ENCODE measurements around the gene CCDC148. TPM values are rescaled to one million over a fixed set of nuclear protein-coding genes. Genes with fewer than 3 reads are reported as not detected.
"Not testable (repeated sequence)": the region's sequence is repeated elsewhere in the genome, so short reads cannot be mapped to it uniquely, and the experiment has no call there.

CCDC148 gene
- total and polyA plus RNA-seq, 2 donors (not counting 3 experiments of a cell fraction or from before 2014, with no cell fraction given) = 0.04 to 0.69 TPM

DNA sequence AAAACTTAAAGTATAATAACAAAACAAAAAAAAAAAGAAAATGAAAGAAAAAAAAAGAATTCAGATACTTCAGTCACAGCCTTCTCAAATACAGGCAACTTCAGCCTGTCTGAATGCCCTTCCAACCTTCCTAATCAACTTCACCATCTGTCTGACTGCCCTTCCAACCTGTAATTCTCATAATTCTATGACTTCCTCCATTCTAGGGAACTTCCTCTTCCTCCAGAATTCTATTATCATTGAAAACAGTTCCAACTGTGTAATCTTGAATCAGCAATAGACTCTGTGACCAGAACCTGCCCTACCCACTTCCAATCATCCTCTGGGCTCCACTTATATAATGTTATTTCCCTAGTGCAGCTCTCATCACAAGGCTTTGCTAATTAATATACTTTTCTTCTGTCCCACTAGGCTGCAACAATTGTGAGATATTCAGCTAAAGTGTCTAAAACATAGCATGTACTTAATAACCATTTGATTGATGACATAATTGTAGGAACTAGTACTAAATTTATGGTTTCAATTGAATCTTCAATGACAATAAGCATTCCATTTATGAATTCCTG lies 227.5 kb downstream of the CCDC148 start:
- no peak overlapping the region for H3K4me2 ChIP-seq (ENCODE audit: insufficient read depth, low read length)
- no peak for FAIRE-seq
- dilution Hi-C loops (cut with MboI; ENCODE audit: extremely low pct_ligation_motif_present, low sequenced_read_pairs) = no loop called here
- TF ChIP-seq MYC (IDR thresholded peaks at IDR 0.05; ENCODE audit: low read depth, low read length) (no peak), GATA2 (IDR thresholded peaks at IDR 0.05; ENCODE audit: insufficient read depth, insufficient read length, low read depth, low read length) (no peak), EZH2 (IDR thresholded peaks at IDR 0.05; ENCODE audit: borderline replicate concordance, low read depth, low read length, severe bottlenecking) (no peak), FOS (IDR thresholded peaks at IDR 0.05; ENCODE audit: borderline replicate concordance, insufficient read depth, low read length) (no peak), POLR2AphosphoS5 (IDR thresholded peaks at IDR 0.05; ENCODE audit: insufficient read depth, low read depth, low read length) (no peak)
- TF ChIP-seq, protein P1, sequence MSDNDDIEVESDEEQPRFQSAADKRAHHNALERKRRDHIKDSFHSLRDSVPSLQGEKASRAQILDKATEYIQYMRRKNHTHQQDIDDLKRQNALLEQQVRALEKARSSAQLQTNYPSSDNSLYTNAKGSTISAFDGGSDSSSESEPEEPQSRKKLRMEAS (IDR thresholded peaks at IDR 0.05; ENCODE audit: insufficient read depth, insufficient read length) = no peak
- TF ChIP-seq, protein P2, sequence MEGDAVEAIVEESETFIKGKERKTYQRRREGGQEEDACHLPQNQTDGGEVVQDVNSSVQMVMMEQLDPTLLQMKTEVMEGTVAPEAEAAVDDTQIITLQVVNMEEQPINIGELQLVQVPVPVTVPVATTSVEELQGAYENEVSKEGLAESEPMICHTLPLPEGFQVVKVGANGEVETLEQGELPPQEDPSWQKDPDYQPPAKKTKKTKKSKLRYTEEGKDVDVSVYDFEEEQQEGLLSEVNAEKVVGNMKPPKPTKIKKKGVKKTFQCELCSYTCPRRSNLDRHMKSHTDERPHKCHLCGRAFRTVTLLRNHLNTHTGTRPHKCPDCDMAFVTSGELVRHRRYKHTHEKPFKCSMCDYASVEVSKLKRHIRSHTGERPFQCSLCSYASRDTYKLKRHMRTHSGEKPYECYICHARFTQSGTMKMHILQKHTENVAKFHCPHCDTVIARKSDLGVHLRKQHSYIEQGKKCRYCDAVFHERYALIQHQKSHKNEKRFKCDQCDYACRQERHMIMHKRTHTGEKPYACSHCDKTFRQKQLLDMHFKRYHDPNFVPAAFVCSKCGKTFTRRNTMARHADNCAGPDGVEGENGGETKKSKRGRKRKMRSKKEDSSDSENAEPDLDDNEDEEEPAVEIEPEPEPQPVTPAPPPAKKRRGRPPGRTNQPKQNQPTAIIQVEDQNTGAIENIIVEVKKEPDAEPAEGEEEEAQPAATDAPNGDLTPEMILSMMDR (IDR thresholded peaks at IDR 0.05; ENCODE audit: extremely low read depth in 1 of 2, insufficient read depth in 1 of 2, low read depth in 1 of 2, low read length in 2 of 2) = no peak
- H3K4me1 ChIP-seq (ENCODE audit: control insufficient read depth, extremely low read depth, insufficient read depth, low read length) = peaks cover 2% of the 10 kb centered on the region
- H2AFZ ChIP-seq (ENCODE audit: low read depth, low read length) = no peak overlapping the region
- BruUV-seq (replicated peaks) = no TSS peak
- H3K9ac ChIP-seq (replicated peaks; ENCODE audit: extremely low read depth, insufficient read depth, low read length) = no peak overlapping the region
- H3K27ac ChIP-seq (ENCODE audit: insufficient read depth, low read depth, low read length) = no peak overlapping the region
- no peaks in the 10 kb centered on the region for H3K79me2 ChIP-seq (ENCODE audit: control insufficient read depth, insufficient read depth, low read length)
- no peaks in the 10 kb centered on the region for H4K20me1 ChIP-seq (replicated peaks; ENCODE audit: control insufficient read depth, extremely low read depth, insufficient read depth, low read length)
- no peaks in the 10 kb centered on the region for H3K9me3 ChIP-seq (replicated peaks; ENCODE audit: control insufficient read depth, insufficient read depth, low read length)
- H3K27me3 ChIP-seq (ENCODE audit: control insufficient read depth in 2 of 2, insufficient read depth in 2 of 2, low read length in 2 of 2) = peaks cover 21 to 38% of the 10 kb centered on the region in 2 experiments
- H3K4me3 ChIP-seq (replicated peaks in 1 of 3; ENCODE audit: insufficient read depth in 1 of 3, low read depth in 1 of 3, low read length in 3 of 3) = no peak overlapping the region
- no peak for DNase-seq (ENCODE audit: low read depth, low spot score)
- intact Hi-C loops (cut with micrococcal nuclease) = no loop called here
- CTCF ChIA-PET = no interaction called here
- H3K36me3 ChIP-seq (ENCODE audit: control insufficient read depth in 2 of 2, extremely low read depth in 1 of 2, insufficient read depth in 2 of 2, low read length in 2 of 2) = no peaks in the 10 kb centered on the region
- POLR2A ChIA-PET = no interaction called here
- H3K9me1 ChIP-seq (replicated peaks; ENCODE audit: control insufficient read depth, extremely low read depth, insufficient read depth, low read length) = no peaks in the 10 kb centered on the region

DNA sequence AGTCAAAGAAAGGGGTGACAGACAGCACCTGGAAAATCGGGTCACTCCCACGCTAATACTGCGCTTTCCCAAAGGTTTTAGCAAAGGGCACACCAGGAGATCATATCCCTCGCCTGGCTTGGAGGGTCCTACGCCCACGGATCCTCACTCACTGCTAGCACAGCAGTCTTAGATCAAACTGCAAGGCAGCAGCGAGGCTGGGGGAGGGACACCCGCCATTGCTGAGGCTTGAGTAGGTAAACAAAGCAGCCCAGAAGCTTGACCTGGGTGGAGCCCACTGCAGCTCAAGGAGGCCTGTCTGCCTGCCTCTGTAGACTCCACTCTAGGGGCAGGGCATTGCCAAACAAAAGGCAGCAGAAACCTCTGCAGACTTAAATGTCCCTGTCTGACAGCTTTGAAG lies 233.5 kb downstream of the CCDC148 start:
- H3K9ac ChIP-seq (replicated peaks; ENCODE audit: extremely low read depth, insufficient read depth, low read length); H3K9me3 ChIP-seq (replicated peaks; ENCODE audit: control insufficient read depth, insufficient read depth, low read length); H3K9me1 ChIP-seq (replicated peaks; ENCODE audit: control insufficient read depth, extremely low read depth, insufficient read depth, low read length); H4K20me1 ChIP-seq (replicated peaks; ENCODE audit: control insufficient read depth, extremely low read depth, insufficient read depth, low read length); CTCF ChIA-PET; FAIRE-seq; intact Hi-C loops (cut with micrococcal nuclease); H3K4me1 ChIP-seq (ENCODE audit: control insufficient read depth, extremely low read depth, insufficient read depth, low read length); BruUV-seq (replicated peaks); DNase-seq (ENCODE audit: low read depth, low spot score); H3K36me3 ChIP-seq (ENCODE audit: control insufficient read depth in 2 of 2, extremely low read depth in 1 of 2, insufficient read depth in 2 of 2, low read length in 2 of 2); H3K27ac ChIP-seq (ENCODE audit: insufficient read depth, low read depth, low read length); POLR2A ChIA-PET; H3K4me2 ChIP-seq (ENCODE audit: insufficient read depth, low read length); dilution Hi-C loops (cut with MboI; ENCODE audit: extremely low pct_ligation_motif_present, low sequenced_read_pairs); H3K4me3 ChIP-seq (replicated peaks in 1 of 3; ENCODE audit: insufficient read depth in 1 of 3, low read depth in 1 of 3, low read length in 3 of 3); H2AFZ ChIP-seq (ENCODE audit: low read depth, low read length); H3K79me2 ChIP-seq (ENCODE audit: control insufficient read depth, insufficient read depth, low read length): not testable (repeated sequence)
- H3K27me3 ChIP-seq (ENCODE audit: control insufficient read depth in 2 of 2, insufficient read depth in 2 of 2, low read length in 2 of 2) = peaks cover 6 to 18% of the 10 kb centered on the region in 2 experiments

All from endothelial cell of umbilical vein (primary cell).